ENCODE data around the gene PLXDC2.
"Not testable (repeated sequence)": the region's sequence is repeated elsewhere in the genome, so short reads cannot be mapped to it uniquely, and the experiment has no call there.

PLXDC2 gene

DNA sequence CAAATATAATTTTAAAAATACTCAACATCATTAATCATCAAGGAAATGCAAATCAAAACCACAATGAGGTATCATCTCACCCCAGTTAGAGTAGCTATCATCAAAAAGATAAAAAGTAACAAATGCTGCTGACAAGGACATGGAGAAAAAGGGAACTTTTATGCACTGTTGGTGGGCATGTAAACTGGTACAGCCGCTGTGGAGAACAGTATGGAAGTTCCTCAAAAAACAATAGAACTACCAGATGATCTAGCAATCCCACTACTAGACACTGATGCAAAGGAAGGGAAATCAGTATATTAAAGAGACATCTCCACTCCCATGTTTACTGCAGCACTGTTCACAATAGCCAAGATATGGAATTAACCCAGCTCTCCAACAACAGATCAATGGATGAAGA lies 384.5 kb downstream of the PLXDC2 start:
- no peak for DNase-seq (ENCODE audit: extremely low spot score)
- CTCF ChIA-PET: no interaction called here
- POLR2A ChIA-PET: no interaction called here
- TF ChIP-seq SP1 (IDR thresholded peaks at IDR 0.05) (no peak), SUZ12 (IDR thresholded peaks at IDR 0.05) (no peak), LEF1 (IDR thresholded peaks at IDR 0.05; ENCODE audit: borderline replicate concordance) (no peak), FOXK2 (IDR thresholded peaks at IDR 0.05) (no peak), FOXA1 (IDR thresholded peaks at IDR 0.05) (no peak), TARDBP (IDR thresholded peaks at IDR 0.05) (no peak), ARNT (IDR thresholded peaks at IDR 0.05) (no peak), ZNF384 (IDR thresholded peaks at IDR 0.05) (no peak), FOXM1 (IDR thresholded peaks at IDR 0.05; ENCODE audit: borderline replicate concordance) (no peak), BHLHE40 (IDR thresholded peaks at IDR 0.05; ENCODE audit: borderline replicate concordance) (no peak), CTBP1 (IDR thresholded peaks at IDR 0.05; ENCODE audit: borderline replicate concordance) (no peak), NFRKB (IDR thresholded peaks at IDR 0.05) (no peak)

- no peak for DNase-seq (ENCODE audit: extremely low spot score)
- no peak for TF ChIP-seq L3MBTL2 (conservative IDR thresholded peaks at IDR 0.05)
- no peak for TF ChIP-seq TARDBP (IDR thresholded peaks at IDR 0.05)
- no peak for TF ChIP-seq ARNT (IDR thresholded peaks at IDR 0.05)
- TF ChIP-seq CTBP1 (IDR thresholded peaks at IDR 0.05; ENCODE audit: borderline replicate concordance): no peak
- TF ChIP-seq, protein P1, sequence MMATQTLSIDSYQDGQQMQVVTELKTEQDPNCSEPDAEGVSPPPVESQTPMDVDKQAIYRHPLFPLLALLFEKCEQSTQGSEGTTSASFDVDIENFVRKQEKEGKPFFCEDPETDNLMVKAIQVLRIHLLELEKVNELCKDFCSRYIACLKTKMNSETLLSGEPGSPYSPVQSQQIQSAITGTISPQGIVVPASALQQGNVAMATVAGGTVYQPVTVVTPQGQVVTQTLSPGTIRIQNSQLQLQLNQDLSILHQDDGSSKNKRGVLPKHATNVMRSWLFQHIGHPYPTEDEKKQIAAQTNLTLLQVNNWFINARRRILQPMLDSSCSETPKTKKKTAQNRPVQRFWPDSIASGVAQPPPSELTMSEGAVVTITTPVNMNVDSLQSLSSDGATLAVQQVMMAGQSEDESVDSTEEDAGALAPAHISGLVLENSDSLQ (IDR thresholded peaks at IDR 0.05): no peak
- CTCF ChIA-PET: no interaction called here
- POLR2A ChIA-PET: no interaction called here
These were observed 386.1 kb downstream of the PLXDC2 start for GRCh38 chr10:20202337-20202736.

GRCh38 chr10:20207653-20208052 lies 391.4 kb downstream of the PLXDC2 start:
- DNase-seq (ENCODE audit: extremely low spot score): no peak
- CTCF ChIA-PET: interaction anchor here (0.6 kb wide), 1 partner anchor 51 kb away, joined by 3 read pairs; no protein-coding TSS in a partner anchor
- TF ChIP-seq FOXA1 (IDR thresholded peaks at IDR 0.05) (no peak), TARDBP (IDR thresholded peaks at IDR 0.05) (no peak), LEF1 (IDR thresholded peaks at IDR 0.05; ENCODE audit: borderline replicate concordance) (no peak), ZNF384 (IDR thresholded peaks at IDR 0.05) (no peak), ARNT (IDR thresholded peaks at IDR 0.05) (no peak), FOXM1 (IDR thresholded peaks at IDR 0.05; ENCODE audit: borderline replicate concordance) (no peak), L3MBTL2 (conservative IDR thresholded peaks at IDR 0.05) (no peak), SUZ12 (IDR thresholded peaks at IDR 0.05) (no peak), FOXK2 (IDR thresholded peaks at IDR 0.05) (no peak), BHLHE40 (IDR thresholded peaks at IDR 0.05; ENCODE audit: borderline replicate concordance) (no peak)
- TF ChIP-seq, protein P1 (IDR thresholded peaks at IDR 0.05): no peak
- POLR2A ChIA-PET: no interaction called here

- POLR2A ChIA-PET; DNase-seq (ENCODE audit: extremely low spot score); CTCF ChIA-PET: not testable (repeated sequence)
These were observed 392.9 kb downstream of the PLXDC2 start for GRCh38 chr10:20209098-20209497.

DNA sequence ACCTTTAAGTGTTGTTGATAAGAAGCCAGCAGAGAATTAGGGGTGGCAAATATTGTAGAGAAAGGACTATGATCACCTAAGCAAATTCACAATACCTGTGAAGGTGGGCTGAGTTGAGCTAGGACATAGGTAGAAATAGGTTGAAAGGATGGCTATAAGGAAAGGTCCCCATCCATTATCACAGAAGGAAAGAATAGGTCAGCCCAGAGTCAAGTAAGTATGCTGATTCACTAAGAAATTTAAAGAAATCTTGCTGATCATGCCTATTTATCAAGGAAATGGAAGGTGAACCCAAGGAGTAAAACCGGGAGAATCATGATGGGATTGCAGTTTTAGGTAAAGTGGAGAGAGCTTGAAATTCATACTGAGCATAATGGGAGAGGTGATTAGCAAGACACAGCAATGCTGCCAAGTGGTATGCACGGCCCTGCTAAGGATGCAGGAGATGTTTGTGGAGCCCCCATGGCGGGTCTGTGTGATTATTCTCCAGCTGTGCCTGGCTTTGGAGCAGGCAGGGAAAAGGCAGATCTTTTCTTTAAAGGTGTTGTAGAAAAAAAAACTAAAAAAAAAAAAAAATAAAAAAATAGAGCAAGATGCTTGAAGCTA lies 399.4 kb downstream of the PLXDC2 start:
- TF ChIP-seq HDGF (IDR thresholded peaks at IDR 0.05; ENCODE audit: borderline replicate concordance) (no peak), TARDBP (IDR thresholded peaks at IDR 0.05) (no peak), L3MBTL2 (conservative IDR thresholded peaks at IDR 0.05) (no peak), NFRKB (IDR thresholded peaks at IDR 0.05) (no peak)
- TF ChIP-seq, protein P1 (IDR thresholded peaks at IDR 0.05): no peak
- ChIA-PET POLR2A (no interaction called here), CTCF (no interaction called here)
- no peak for DNase-seq (ENCODE audit: extremely low spot score)

DNA sequence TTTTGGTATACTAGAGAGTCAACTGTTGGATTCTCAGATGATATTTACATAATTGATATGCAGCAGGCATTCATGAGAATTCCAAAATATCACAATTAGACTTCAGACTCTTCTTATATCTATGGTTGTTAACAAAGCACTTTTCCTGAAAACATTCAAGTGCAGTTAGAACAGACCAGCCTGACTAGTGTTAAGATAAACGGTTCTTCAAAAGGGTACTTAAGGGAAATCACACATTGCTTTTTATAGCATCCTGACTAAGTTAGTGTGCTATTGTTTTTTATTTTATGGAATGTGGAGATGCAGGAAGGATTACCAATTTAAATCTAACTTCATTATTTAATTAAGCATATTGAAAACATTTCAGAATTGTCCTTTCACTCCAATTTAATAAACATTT lies 405.1 kb downstream of the PLXDC2 start:
- ChIA-PET CTCF (no interaction called here), POLR2A (no interaction called here)
- no peak for TF ChIP-seq FOXA1 (IDR thresholded peaks at IDR 0.05)
- no peak for TF ChIP-seq CTBP1 (IDR thresholded peaks at IDR 0.05; ENCODE audit: borderline replicate concordance)
- no peak for TF ChIP-seq SUZ12 (IDR thresholded peaks at IDR 0.05)
- TF ChIP-seq, protein P1 (IDR thresholded peaks at IDR 0.05): no peak
- no peak for TF ChIP-seq LEF1 (IDR thresholded peaks at IDR 0.05; ENCODE audit: borderline replicate concordance)
- no peak for TF ChIP-seq FOXK2 (IDR thresholded peaks at IDR 0.05)
- TF ChIP-seq ZNF384 (IDR thresholded peaks at IDR 0.05): no peak
- TF ChIP-seq ARNT (IDR thresholded peaks at IDR 0.05): no peak
- no peak for TF ChIP-seq SP1 (IDR thresholded peaks at IDR 0.05)
- no peak for TF ChIP-seq TARDBP (IDR thresholded peaks at IDR 0.05)
- no peak for TF ChIP-seq HDGF (IDR thresholded peaks at IDR 0.05; ENCODE audit: borderline replicate concordance)
- no peak for TF ChIP-seq ELF4 (IDR thresholded peaks at IDR 0.05)
- TF ChIP-seq BHLHE40 (IDR thresholded peaks at IDR 0.05; ENCODE audit: borderline replicate concordance): no peak
- TF ChIP-seq L3MBTL2 (conservative IDR thresholded peaks at IDR 0.05): no peak
- TF ChIP-seq FOXM1 (IDR thresholded peaks at IDR 0.05; ENCODE audit: borderline replicate concordance): no peak
- no peak for TF ChIP-seq NFRKB (IDR thresholded peaks at IDR 0.05)
- no peak for DNase-seq (ENCODE audit: extremely low spot score)
